PC-3 (cell line): ENCODE results near the gene MRPS18C. TPM values are rescaled to one million over a fixed set of nuclear protein-coding genes. Genes with fewer than 3 reads are reported as not detected.

Experiments
- ATAC-seq: fragments of 200-7000 bp; cut with Tn5 transposase; 2 replicates; pipeline ENCODE4 v1.9.1; 2020; ENCODE audit warnings: mild to moderate bottlenecking, moderate library complexity
- BruUV-seq: library from RNA; stranded (reverse); fragments of 400-500 nt; replicated peaks from 2 replicates; lab custom pipeline; 2021; lab: Mats Ljungman, UMichigan
- CTCF ChIA-PET: fragments of 300-600 bp; sonication (Branson Sonifier 250); formaldehyde crosslinking; loops from one replicate; lab custom pipeline; 2022; ENCODE audit warnings: antibody characterized with exemption; lab: Charles Lee
- POLR2A ChIA-PET: fragments of 300-600 bp; sonication (Branson Sonifier 250); formaldehyde crosslinking; loops from one replicate; lab custom pipeline; 2022; ENCODE audit warnings: antibody characterized with exemption; ENCODE audit not compliant: unreplicated experiment; lab: Charles Lee
- DNase-seq: peaks from one replicate; pipeline ENCODE4 v3.0.0-alpha.2; 2015
- H2AFZ ChIP-seq: fragments of 300-600 bp; sonication (generic); 2 replicates; pipeline ENCODE4 v1.6.0; 2016; ENCODE audit warnings: antibody characterized with exemption, low read length
- H3F3A ChIP-seq: fragments of 300-600 bp; sonication (generic); one replicate; pipeline ENCODE4 v1.6.0; 2017; ENCODE audit warnings: antibody characterized with exemption, low read length, control low read depth, mild to moderate bottlenecking; ENCODE audit not compliant: unreplicated experiment
- H3K27ac ChIP-seq: fragments of 300-600 bp; sonication (generic); 2 replicates; pipeline ENCODE4 v1.5.1; 2016; ENCODE audit warnings: mild to moderate bottlenecking, low read length
- H3K27me3 ChIP-seq: fragments of 300-600 bp; sonication (generic); 2 replicates; pipeline ENCODE4 v1.6.1; 2016; ENCODE audit warnings: low read length, mixed read lengths
- H3K36me3 ChIP-seq: fragments of 300-600 bp; sonication (generic); 2 replicates; pipeline ENCODE4 v1.6.1; 2016; ENCODE audit warnings: low read depth, mixed run types, low read length, mixed read lengths
- H3K4me1 ChIP-seq: fragments of 300-600 bp; sonication (generic); 2 replicates; pipeline ENCODE4 v1.5.1; 2016; ENCODE audit warnings: low read length; ENCODE audit not compliant: insufficient read depth
- H3K4me2 ChIP-seq: fragments of 300-600 bp; sonication (generic); 2 replicates; pipeline ENCODE4 v1.6.0; 2016; ENCODE audit warnings: low read length
- H3K4me3 ChIP-seq: fragments of 300-600 bp; sonication (generic); 2 replicates; pipeline ENCODE4 v1.5.1; 2016; ENCODE audit warnings: mild to moderate bottlenecking, low read length, mixed read lengths
- H3K79me2 ChIP-seq: fragments of 300-600 bp; sonication (generic); 2 replicates; pipeline ENCODE4 v1.6.1; 2017; ENCODE audit warnings: low read length, mixed read lengths
- H3K9ac ChIP-seq: fragments of 300-600 bp; sonication (generic); 2 replicates; pipeline ENCODE4 v1.6.0; 2016; ENCODE audit warnings: mild to moderate bottlenecking, low read length
- H3K9me2 ChIP-seq: fragments of 300-600 bp; sonication (generic); replicated peaks from 2 replicates; pipeline ENCODE4 v1.6.1; 2016; ENCODE audit warnings: mixed run types, low read length, mixed read lengths
- H3K9me3 ChIP-seq: fragments of 300-600 bp; sonication (generic); 2 replicates; pipeline ENCODE4 v1.6.1; 2016; ENCODE audit warnings: low read length, mixed read lengths
- H4K20me1 ChIP-seq: fragments of 300-600 bp; sonication (generic); 2 replicates; pipeline ENCODE4 v1.6.1; 2016; ENCODE audit warnings: low read length, mixed read lengths
- EZH2 ChIP-seq: fragments of 300-600 bp; sonication (generic); IDR thresholded peaks from one replicate; pipeline ENCODE4 v1.6.1; 2017; ENCODE audit warnings: antibody characterized with exemption, mild to moderate bottlenecking, low read length; ENCODE audit not compliant: unreplicated experiment
- EZH2phosphoT487 ChIP-seq: fragments of 300-600 bp; sonication (generic); IDR thresholded peaks from 2 replicates; pipeline ENCODE4 v1.6.1; 2018; ENCODE audit warnings: mild to moderate bottlenecking, antibody characterized with exemption, low read length, borderline replicate concordance
- intact Hi-C: fragments of 100-400 bp; cut with micrococcal nuclease; formaldehyde crosslinking; loops from 2 replicates; pipeline ENCODE4 v1.9.0; 2023
- total RNA-seq: library from RNA; depleted of rRNA; stranded (reverse); fragments of >200 nt; gene quantifications from 2 replicates; pipeline ENCODE4 v1.2.3, GENCODE V29; 2014
- TF ChIP-seq, protein P1 (sequence below): fragments of 300-600 bp; sonication (generic); conservative IDR thresholded peaks from 2 replicates; pipeline ENCODE4 v1.5.1; 2017; ENCODE audit warnings: antibody characterized with exemption, low read depth, mild to moderate bottlenecking, low read length

The MRPS18C gene
- total RNA-seq, 1 experiment from 2014 or later = 57.6 TPM

DNA sequence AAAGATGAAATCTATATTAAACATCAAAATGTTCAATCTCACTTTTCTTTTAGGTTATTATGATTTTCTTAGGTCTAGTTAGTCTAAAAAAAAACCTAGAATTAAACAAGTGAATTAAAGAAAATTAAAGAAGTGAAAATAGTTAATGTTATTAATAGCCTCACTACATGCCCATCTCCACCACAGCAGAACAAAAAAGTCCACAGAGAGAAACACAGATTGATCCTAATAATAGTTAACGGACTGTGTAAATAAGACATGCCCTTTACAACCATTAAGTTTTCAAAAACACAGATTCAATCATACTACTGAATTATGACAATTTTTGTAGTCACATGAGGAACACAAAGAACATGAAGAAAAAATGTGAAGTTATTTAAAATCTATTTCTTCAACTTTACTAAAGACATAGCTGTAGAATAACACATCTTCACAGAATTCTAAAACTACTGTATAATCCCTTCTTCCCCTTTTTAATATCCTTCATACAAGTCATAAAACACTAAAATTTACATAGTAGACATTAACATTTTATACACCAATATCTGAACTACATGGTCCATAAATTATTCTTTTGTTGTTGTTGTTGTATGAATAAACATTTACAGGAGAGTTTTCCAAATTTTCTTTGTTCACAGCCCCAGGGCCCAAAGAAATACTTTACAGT lies 15.6 kb upstream of the MRPS18C start:
- ATAC-seq = no peak
- Histone ChIP-seq H3K4me3 (no peak overlapping the region), H3K9me3 (no peaks in the 10 kb centered on the region), H3K4me2 (no peak overlapping the region), H3F3A (no peaks in the 10 kb centered on the region), H3K9me2 (no peaks in the 10 kb centered on the region), H3K27me3 (no peaks in the 10 kb centered on the region), H4K20me1 (no peaks in the 10 kb centered on the region), H2AFZ (no peak overlapping the region), H3K9ac (no peak overlapping the region), H3K27ac (no peak overlapping the region), H3K4me1 (no peaks in the 10 kb centered on the region), H3K36me3 (no peaks in the 10 kb centered on the region), H3K79me2 (no peaks in the 10 kb centered on the region)
- no peak for TF ChIP-seq EZH2phosphoT487
- TF ChIP-seq, protein P1, sequence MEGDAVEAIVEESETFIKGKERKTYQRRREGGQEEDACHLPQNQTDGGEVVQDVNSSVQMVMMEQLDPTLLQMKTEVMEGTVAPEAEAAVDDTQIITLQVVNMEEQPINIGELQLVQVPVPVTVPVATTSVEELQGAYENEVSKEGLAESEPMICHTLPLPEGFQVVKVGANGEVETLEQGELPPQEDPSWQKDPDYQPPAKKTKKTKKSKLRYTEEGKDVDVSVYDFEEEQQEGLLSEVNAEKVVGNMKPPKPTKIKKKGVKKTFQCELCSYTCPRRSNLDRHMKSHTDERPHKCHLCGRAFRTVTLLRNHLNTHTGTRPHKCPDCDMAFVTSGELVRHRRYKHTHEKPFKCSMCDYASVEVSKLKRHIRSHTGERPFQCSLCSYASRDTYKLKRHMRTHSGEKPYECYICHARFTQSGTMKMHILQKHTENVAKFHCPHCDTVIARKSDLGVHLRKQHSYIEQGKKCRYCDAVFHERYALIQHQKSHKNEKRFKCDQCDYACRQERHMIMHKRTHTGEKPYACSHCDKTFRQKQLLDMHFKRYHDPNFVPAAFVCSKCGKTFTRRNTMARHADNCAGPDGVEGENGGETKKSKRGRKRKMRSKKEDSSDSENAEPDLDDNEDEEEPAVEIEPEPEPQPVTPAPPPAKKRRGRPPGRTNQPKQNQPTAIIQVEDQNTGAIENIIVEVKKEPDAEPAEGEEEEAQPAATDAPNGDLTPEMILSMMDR = no peak
- TF ChIP-seq EZH2 = no peak
- DNase-seq = no peak
- CTCF ChIA-PET = no interaction called here
- intact Hi-C loops = no loop called here
- BruUV-seq = no TSS peak
- POLR2A ChIA-PET = no interaction called here

DNA sequence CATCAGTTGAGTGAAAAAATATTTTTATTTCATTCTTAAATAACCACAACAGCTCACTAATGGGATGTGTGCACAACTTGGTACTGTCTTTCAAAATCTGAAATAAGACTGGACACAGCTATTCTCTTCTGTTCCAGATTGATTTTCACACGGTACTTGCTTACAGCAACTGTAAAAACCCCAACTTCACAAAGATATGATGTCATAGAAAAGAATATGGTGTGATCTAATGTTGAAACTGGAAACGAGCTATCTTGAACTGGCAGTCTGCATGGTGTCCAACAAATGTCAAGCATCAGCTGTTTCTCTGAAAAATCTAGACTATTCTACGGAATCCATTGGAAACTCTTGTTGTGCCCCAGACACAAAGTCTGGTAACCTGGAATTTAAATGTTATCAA lies 15.0 kb upstream of the MRPS18C start:
- Histone ChIP-seq H3K9me3 (no peaks in the 10 kb centered on the region), H3F3A (no peaks in the 10 kb centered on the region), H3K9me2 (no peaks in the 10 kb centered on the region), H3K9ac (no peak overlapping the region), H2AFZ (no peak overlapping the region), H3K79me2 (no peaks in the 10 kb centered on the region), H3K4me2 (no peak overlapping the region), H3K36me3 (no peaks in the 10 kb centered on the region), H3K27ac (no peak overlapping the region), H4K20me1 (no peaks in the 10 kb centered on the region), H3K4me3 (no peak overlapping the region), H3K27me3 (no peaks in the 10 kb centered on the region), H3K4me1 (no peaks in the 10 kb centered on the region)
- BruUV-seq = no TSS peak
- DNase-seq = no peak
- POLR2A ChIA-PET = no interaction called here
- no peak for ATAC-seq
- CTCF ChIA-PET = no interaction called here
- intact Hi-C loops = no loop called here
- TF ChIP-seq, protein P1 = no peak
- no peak for TF ChIP-seq EZH2phosphoT487
- TF ChIP-seq EZH2 = no peak

DNA sequence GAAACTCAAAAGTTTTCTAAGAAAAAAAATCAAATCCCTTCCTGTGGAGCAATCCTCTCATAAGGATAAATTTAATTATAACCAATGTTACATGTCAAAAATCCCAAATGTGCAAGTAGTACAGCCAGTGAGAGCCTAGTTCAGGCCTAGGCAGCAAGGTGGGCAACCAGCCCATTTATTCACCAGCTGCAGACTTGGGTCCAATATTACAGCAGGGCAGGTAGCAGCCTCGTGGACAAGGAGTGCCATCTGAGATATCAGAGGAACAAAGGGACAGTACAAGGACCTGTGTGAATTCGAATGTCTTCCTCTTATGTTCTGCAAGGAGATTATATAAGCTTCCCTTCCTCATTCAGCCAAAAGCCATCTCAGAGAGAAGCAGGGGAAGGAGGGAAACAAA lies 6.8 kb upstream of the MRPS18C start:
- Histone ChIP-seq H3K4me1 (no peaks in the 10 kb centered on the region), H4K20me1 (no peaks in the 10 kb centered on the region), H3K4me2 (no peak overlapping the region), H3F3A (no peaks in the 10 kb centered on the region), H3K9ac (no peak overlapping the region), H3K27me3 (no peaks in the 10 kb centered on the region), H3K27ac (no peak overlapping the region), H3K4me3 (no peak overlapping the region), H3K9me3 (no peaks in the 10 kb centered on the region), H2AFZ (no peak overlapping the region), H3K9me2 (no peaks in the 10 kb centered on the region), H3K36me3 (peaks cover 8% of the 10 kb centered on the region; the same call in 1 of the 2 replicates), H3K79me2 (peaks cover 11% of the 10 kb centered on the region)
- no peak for ATAC-seq
- TF ChIP-seq, protein P1 = no peak
- no peak for TF ChIP-seq EZH2
- no peak for TF ChIP-seq EZH2phosphoT487
- ChIA-PET CTCF (no interaction called here), POLR2A (no interaction called here)
- intact Hi-C loops = no loop called here
- BruUV-seq = no TSS peak
- DNase-seq = no peak
